ENCODE data around the gene BRD3. TPM values are rescaled to one million over a fixed set of nuclear protein-coding genes. Genes with fewer than 3 reads are reported as not detected.

Gene BRD3
- total RNA-seq, 1 donor from 2014 or later, result 20.9 TPM

DNA sequence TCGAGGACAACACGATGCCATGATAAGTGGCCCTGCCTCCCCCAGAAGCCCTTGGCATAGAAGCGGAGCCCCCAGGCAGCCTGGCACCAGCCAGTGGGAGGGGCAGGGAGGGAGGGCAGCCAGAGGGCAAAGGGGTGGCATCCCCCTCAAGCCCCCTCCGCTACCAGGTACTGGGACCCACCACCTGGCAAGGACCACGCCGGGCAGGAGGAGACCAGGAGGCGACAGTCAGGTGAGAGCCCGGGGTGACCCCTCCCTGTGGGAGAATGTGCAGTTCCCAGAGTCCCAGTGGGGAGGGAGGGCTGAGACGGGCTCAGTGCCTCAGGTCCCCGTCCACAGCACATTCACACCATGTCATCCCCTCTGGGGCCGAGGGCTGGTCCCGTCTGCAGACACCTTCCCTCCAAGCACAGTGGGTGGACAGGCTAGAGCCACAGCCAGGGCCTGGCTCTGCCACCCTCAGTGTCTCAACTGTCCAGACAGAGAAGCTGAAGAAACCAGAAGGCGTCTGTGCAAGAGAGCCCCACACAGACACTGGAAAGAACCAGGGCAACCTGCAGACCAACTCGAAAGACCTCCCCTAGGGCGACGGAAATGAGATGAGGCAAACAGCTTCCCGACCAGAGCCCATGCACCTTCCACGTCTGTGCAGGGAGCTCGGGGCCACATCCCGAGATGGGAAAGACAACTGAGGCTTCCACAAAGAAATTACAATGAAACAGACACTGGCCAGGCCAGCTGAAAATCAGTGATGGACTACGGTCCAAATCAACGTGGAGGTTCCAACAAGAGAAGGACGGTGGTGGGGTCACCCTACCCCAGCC lies 11.1 kb downstream of the BRD3 start:
- H3K4me1 ChIP-seq (ENCODE audit: control insufficient read depth in 3 of 3, insufficient read depth in 3 of 3, low read length in 3 of 3), result peaks cover 83 to 94% (median 86%) of the 10 kb centered on the region in 3 donors
- peak overlapping the region; percentile 23 to 79 (median 24) for H3K9ac ChIP-seq (ENCODE audit: low read depth in 1 of 3, low read length in 3 of 3)
- no peaks in the 10 kb centered on the region for H3K9me3 ChIP-seq (ENCODE audit: control insufficient read depth in 3 of 3, low read length in 3 of 3)
- H3K27ac ChIP-seq (ENCODE audit: low read depth, low read length), result peak overlapping the region; percentile 63
- H3K4me3 ChIP-seq (ENCODE audit: low read length in 3 of 3), result peak overlapping the region in 2 of 3 donors; percentile 17 to 60
- H3K36me3 ChIP-seq (ENCODE audit: control insufficient read depth in 3 of 3, insufficient read depth in 3 of 3, low read length in 3 of 3), result peaks cover 11 to 15% (median 12%) of the 10 kb centered on the region in 3 donors
- no peaks in the 10 kb centered on the region for H3K27me3 ChIP-seq (ENCODE audit: control insufficient read depth in 3 of 3, insufficient read depth in 3 of 3, low read length in 3 of 3)

- H3K9me3 ChIP-seq (ENCODE audit: control insufficient read depth in 3 of 3, low read length in 3 of 3), result no peaks in the 10 kb centered on the region
- H3K4me1 ChIP-seq (ENCODE audit: control insufficient read depth in 3 of 3, insufficient read depth in 3 of 3, low read length in 3 of 3), result peaks cover 77 to 87% (median 80%) of the 10 kb centered on the region in 3 donors
- no peaks in the 10 kb centered on the region for H3K27me3 ChIP-seq (ENCODE audit: control insufficient read depth in 3 of 3, insufficient read depth in 3 of 3, low read length in 3 of 3)
- peak overlapping the region in 2 of 3 donors; percentile 59 to 60 for H3K4me3 ChIP-seq (ENCODE audit: low read length in 3 of 3)
- peak overlapping the region; percentile 63 for H3K27ac ChIP-seq (ENCODE audit: low read depth, low read length)
- H3K36me3 ChIP-seq (ENCODE audit: control insufficient read depth in 3 of 3, insufficient read depth in 3 of 3, low read length in 3 of 3), result peaks cover 18 to 19% (median 18%) of the 10 kb centered on the region in 3 donors
- H3K9ac ChIP-seq (ENCODE audit: low read depth in 1 of 3, low read length in 3 of 3), result peak overlapping the region; percentile 24 to 79 (median 66)
Observed at GRCh38 chr9:134055981-134056461, 11.8 kb downstream of the BRD3 start.

DNA sequence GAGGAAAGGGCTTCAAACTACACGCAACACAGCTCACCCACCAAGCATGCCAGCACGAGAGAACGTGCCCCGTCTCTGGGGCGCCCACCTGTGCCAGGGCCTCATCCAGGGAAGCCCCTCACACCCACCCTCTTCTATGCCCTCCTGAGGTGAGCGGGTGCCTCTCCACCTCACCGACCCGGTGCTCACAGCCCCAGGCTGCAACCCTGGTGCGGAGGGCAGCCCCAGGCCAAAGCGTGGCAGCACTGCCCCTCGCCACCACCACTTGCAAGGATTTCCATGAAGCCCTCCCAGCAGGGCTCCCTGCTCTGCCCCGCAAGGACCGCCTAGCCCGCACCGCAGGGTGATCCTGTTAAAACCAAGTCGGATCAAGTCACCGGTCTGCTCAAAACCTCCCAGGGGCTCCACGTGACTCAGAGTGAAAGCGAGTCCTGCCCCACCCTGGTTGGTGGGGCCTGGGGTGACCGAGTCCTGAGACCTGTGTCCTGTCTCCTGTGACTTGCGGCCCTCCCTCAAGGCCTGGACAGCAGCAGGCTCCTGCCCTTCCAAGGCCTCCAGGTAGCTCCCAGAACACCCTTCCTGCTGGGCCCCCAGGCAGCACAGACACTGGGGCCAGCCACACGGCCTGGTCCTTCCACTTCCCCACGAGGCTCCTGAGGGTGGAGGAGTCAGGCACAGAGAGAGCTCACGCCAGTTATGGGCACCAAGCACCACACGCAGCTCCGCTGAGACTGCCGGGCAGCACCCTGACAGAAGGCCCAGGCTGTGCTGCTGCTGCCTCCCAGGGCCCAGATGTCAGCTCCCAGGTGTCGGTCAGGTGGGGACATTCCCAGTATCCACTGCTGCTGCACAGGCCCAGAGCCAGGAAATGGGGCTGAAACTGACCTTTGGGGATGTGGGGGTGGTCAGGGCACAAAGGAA lies 12.7 kb downstream of the BRD3 start:
- H3K27me3 ChIP-seq (ENCODE audit: control insufficient read depth in 3 of 3, insufficient read depth in 3 of 3, low read length in 3 of 3), result no peaks in the 10 kb centered on the region
- no peaks in the 10 kb centered on the region for H3K9me3 ChIP-seq (ENCODE audit: control insufficient read depth in 3 of 3, low read length in 3 of 3)
- peak overlapping the region; percentile 48 to 60 (median 59) for H3K4me3 ChIP-seq (ENCODE audit: low read length in 3 of 3)
- peaks cover 69 to 79% (median 71%) of the 10 kb centered on the region in 3 donors for H3K4me1 ChIP-seq (ENCODE audit: control insufficient read depth in 3 of 3, insufficient read depth in 3 of 3, low read length in 3 of 3)
- peaks cover 26 to 27% (median 27%) of the 10 kb centered on the region in 3 donors for H3K36me3 ChIP-seq (ENCODE audit: control insufficient read depth in 3 of 3, insufficient read depth in 3 of 3, low read length in 3 of 3)
- peak overlapping the region; percentile 65 to 79 (median 66) for H3K9ac ChIP-seq (ENCODE audit: low read depth in 1 of 3, low read length in 3 of 3)
- H3K27ac ChIP-seq (ENCODE audit: low read depth, low read length), result peak overlapping the region; percentile 63

DNA sequence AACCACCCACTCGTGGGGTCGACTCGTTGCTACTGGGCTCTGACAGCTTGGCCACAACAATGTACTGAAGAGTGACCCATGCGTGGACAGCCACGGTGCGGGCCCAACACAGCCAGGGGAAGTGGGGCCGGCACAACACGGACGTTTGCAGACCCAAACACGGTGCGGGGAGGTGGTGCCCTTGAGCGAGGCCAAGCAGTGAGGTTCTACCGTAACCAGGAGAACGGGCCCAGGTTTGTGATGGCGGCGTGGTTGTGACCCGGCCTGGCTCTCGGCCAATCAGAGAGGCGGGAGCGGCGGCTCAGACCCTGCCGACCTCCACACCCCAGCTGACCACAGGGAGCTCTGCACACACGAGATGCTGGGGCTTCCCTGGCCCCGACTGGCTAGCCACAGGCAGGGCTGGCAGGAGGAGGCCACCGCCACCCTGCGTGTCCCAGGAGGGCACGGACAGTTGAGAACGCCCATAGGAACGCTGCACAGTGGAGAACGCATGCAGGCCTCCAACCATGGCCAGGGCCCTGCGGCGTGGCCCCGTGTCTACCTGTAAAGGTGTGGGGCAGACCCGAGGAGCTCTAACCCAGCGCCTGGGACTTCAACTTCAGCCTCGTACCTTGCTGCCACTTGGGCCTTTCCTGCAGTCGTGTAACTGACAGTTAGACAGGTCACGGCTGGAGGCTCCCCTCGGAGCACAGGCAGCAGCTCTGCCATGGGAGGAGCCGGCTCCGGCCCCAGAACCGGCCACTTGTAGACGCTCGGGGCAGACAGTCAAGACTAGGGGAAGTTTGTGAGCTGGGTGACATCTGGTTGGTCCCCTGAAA lies 13.7 kb downstream of the BRD3 start:
- H3K4me1 ChIP-seq (ENCODE audit: control insufficient read depth in 3 of 3, insufficient read depth in 3 of 3, low read length in 3 of 3), result peaks cover 66 to 79% (median 69%) of the 10 kb centered on the region in 3 donors
- H3K27ac ChIP-seq (ENCODE audit: low read depth, low read length), result no peak overlapping the region
- peak overlapping the region in 1 of 3 donors; percentile 3 for H3K4me3 ChIP-seq (ENCODE audit: low read length in 3 of 3)
- H3K36me3 ChIP-seq (ENCODE audit: control insufficient read depth in 3 of 3, insufficient read depth in 3 of 3, low read length in 3 of 3), result peaks cover 31 to 36% (median 34%) of the 10 kb centered on the region in 3 donors
- H3K27me3 ChIP-seq (ENCODE audit: control insufficient read depth in 3 of 3, insufficient read depth in 3 of 3, low read length in 3 of 3), result no peaks in the 10 kb centered on the region
- peak overlapping the region in 2 of 3 donors; percentile 16 to 79 for H3K9ac ChIP-seq (ENCODE audit: low read depth in 1 of 3, low read length in 3 of 3)
- H3K9me3 ChIP-seq (ENCODE audit: control insufficient read depth in 3 of 3, low read length in 3 of 3), result no peaks in the 10 kb centered on the region

- H3K4me3 ChIP-seq (ENCODE audit: low read length in 3 of 3), result no peak overlapping the region
- H3K36me3 ChIP-seq (ENCODE audit: control insufficient read depth in 3 of 3, insufficient read depth in 3 of 3, low read length in 3 of 3), result peaks cover 36 to 39% (median 38%) of the 10 kb centered on the region in 3 donors
- H3K9ac ChIP-seq (ENCODE audit: low read depth in 1 of 3, low read length in 3 of 3), result peak overlapping the region in 1 of 3 donors; percentile 50
- peaks cover 66 to 79% (median 69%) of the 10 kb centered on the region in 3 donors for H3K4me1 ChIP-seq (ENCODE audit: control insufficient read depth in 3 of 3, insufficient read depth in 3 of 3, low read length in 3 of 3)
- no peaks in the 10 kb centered on the region for H3K9me3 ChIP-seq (ENCODE audit: control insufficient read depth in 3 of 3, low read length in 3 of 3)
- no peak overlapping the region for H3K27ac ChIP-seq (ENCODE audit: low read depth, low read length)
- no peaks in the 10 kb centered on the region for H3K27me3 ChIP-seq (ENCODE audit: control insufficient read depth in 3 of 3, insufficient read depth in 3 of 3, low read length in 3 of 3)
Observed at GRCh38 chr9:134053401-134053871, 14.4 kb downstream of the BRD3 start.

DNA sequence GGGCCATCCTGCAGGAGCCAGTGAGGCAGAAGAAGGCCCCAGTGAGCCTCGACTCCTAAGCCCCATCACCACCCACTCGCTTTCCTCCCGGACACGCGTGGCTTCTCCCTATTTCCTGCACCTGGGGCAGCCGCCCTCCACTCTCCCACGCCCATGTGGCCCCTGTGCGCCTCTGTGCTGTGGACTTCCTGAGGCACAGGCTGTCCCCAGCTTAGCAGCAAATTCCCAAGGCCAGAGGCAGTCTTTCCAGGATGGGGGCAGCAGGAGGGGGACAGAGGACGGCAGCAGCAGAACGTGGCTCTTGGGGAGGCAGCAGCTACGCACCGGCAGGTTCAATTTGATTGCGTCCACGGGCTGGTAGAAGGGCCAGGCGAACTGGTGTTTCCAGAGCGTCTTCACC lies 14.9 kb downstream of the BRD3 start:
- Histone ChIP-seq H3K4me1 (ENCODE audit: control insufficient read depth in 3 of 3, insufficient read depth in 3 of 3, low read length in 3 of 3) (peaks cover 62 to 78% (median 68%) of the 10 kb centered on the region in 3 donors), H3K36me3 (ENCODE audit: control insufficient read depth in 3 of 3, insufficient read depth in 3 of 3, low read length in 3 of 3) (peaks cover 37 to 42% (median 41%) of the 10 kb centered on the region in 3 donors), H3K27me3 (ENCODE audit: control insufficient read depth in 3 of 3, insufficient read depth in 3 of 3, low read length in 3 of 3) (no peaks in the 10 kb centered on the region), H3K4me3 (ENCODE audit: low read length in 3 of 3) (no peak overlapping the region), H3K9me3 (ENCODE audit: control insufficient read depth in 3 of 3, low read length in 3 of 3) (no peaks in the 10 kb centered on the region), H3K9ac (ENCODE audit: low read depth in 1 of 3, low read length in 3 of 3) (peak overlapping the region in 1 of 3 donors; percentile 25), H3K27ac (ENCODE audit: low read depth, low read length) (no peak overlapping the region)

DNA sequence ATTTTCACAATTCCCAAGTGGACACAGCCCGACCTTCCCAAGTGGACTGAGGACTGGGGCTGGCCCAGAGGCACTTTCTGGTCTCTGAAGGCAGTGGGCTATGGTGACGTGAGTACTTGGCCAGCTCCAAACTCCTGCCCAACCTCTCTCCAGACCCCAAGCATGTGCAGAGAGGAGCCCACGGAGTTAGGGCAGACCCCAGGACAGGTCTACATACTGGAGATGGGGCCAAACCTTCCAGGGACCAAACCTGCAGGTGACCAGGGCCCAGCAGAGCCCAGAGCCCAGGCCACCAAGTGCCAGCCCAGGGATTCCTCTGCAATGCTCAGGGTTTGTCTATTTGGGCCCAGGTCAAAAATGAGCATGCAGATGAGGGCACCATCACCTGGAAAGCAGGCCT lies 15.3 kb downstream of the BRD3 start:
- Histone ChIP-seq H3K4me3 (ENCODE audit: low read length in 3 of 3) (no peak overlapping the region), H3K36me3 (ENCODE audit: control insufficient read depth in 3 of 3, insufficient read depth in 3 of 3, low read length in 3 of 3) (peaks cover 39 to 46% (median 45%) of the 10 kb centered on the region in 3 donors), H3K27ac (ENCODE audit: low read depth, low read length) (no peak overlapping the region), H3K9me3 (ENCODE audit: control insufficient read depth in 3 of 3, low read length in 3 of 3) (no peaks in the 10 kb centered on the region), H3K27me3 (ENCODE audit: control insufficient read depth in 3 of 3, insufficient read depth in 3 of 3, low read length in 3 of 3) (no peaks in the 10 kb centered on the region), H3K9ac (ENCODE audit: low read depth in 1 of 3, low read length in 3 of 3) (no peak overlapping the region), H3K4me1 (ENCODE audit: control insufficient read depth in 3 of 3, insufficient read depth in 3 of 3, low read length in 3 of 3) (peaks cover 58 to 78% (median 65%) of the 10 kb centered on the region in 3 donors)

- no peaks in the 10 kb centered on the region for H3K9me3 ChIP-seq (ENCODE audit: control insufficient read depth in 3 of 3, low read length in 3 of 3)
- no peak overlapping the region for H3K4me3 ChIP-seq (ENCODE audit: low read length in 3 of 3)
- H3K4me1 ChIP-seq (ENCODE audit: control insufficient read depth in 3 of 3, insufficient read depth in 3 of 3, low read length in 3 of 3), result peaks cover 57 to 78% (median 65%) of the 10 kb centered on the region in 3 donors
- no peaks in the 10 kb centered on the region for H3K27me3 ChIP-seq (ENCODE audit: control insufficient read depth in 3 of 3, insufficient read depth in 3 of 3, low read length in 3 of 3)
- H3K9ac ChIP-seq (ENCODE audit: low read depth in 1 of 3, low read length in 3 of 3), result no peak overlapping the region
- no peak overlapping the region for H3K27ac ChIP-seq (ENCODE audit: low read depth, low read length)
- H3K36me3 ChIP-seq (ENCODE audit: control insufficient read depth in 3 of 3, insufficient read depth in 3 of 3, low read length in 3 of 3), result peaks cover 39 to 54% (median 47%) of the 10 kb centered on the region in 3 donors
Observed at GRCh38 chr9:134051319-134051718, 16.5 kb downstream of the BRD3 start.

- no peaks in the 10 kb centered on the region for H3K27me3 ChIP-seq (ENCODE audit: control insufficient read depth in 3 of 3, insufficient read depth in 3 of 3, low read length in 3 of 3)
- H3K4me3 ChIP-seq (ENCODE audit: low read length in 3 of 3), result no peak overlapping the region
- peaks cover 53 to 77% (median 65%) of the 10 kb centered on the region in 3 donors for H3K4me1 ChIP-seq (ENCODE audit: control insufficient read depth in 3 of 3, insufficient read depth in 3 of 3, low read length in 3 of 3)
- no peak overlapping the region for H3K9ac ChIP-seq (ENCODE audit: low read depth in 1 of 3, low read length in 3 of 3)
- no peak overlapping the region for H3K27ac ChIP-seq (ENCODE audit: low read depth, low read length)
- peaks cover 44 to 59% (median 53%) of the 10 kb centered on the region in 3 donors for H3K36me3 ChIP-seq (ENCODE audit: control insufficient read depth in 3 of 3, insufficient read depth in 3 of 3, low read length in 3 of 3)
- no peaks in the 10 kb centered on the region for H3K9me3 ChIP-seq (ENCODE audit: control insufficient read depth in 3 of 3, low read length in 3 of 3)
Observed at GRCh38 chr9:134050726-134051125, 17.1 kb downstream of the BRD3 start.
